ENCODE data around the gene ENO2. TPM values are rescaled to one million over a fixed set of nuclear protein-coding genes. Genes with fewer than 3 reads are reported as not detected.

The ENO2 gene
- total and polyA plus RNA-seq, 11 donors: 4.6 to 30.9 (median 11.6) TPM

DNA sequence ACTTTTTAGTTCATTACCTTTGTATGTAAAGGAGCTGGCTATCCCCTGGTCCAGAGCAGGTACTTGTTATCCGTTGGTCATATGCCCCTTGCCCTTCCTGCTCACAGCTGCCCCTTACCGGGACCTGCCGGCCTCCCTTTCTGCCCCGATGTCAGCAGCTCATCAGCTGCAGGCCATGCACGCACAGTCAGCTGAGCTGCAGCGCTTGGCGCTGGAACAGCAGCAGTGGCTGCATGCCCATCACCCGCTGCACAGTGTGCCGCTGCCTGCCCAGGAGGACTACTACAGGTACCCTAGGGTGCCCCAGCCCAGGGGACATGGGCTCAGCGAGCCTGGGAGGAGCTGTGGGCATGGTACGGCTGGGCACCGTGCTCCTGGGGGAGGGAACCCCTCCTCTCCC is 26.9 kb downstream of the ENO2 start:
- ATAC-seq: no peak
- no peaks in the 10 kb centered on the region for H3K9me3 ChIP-seq
- peaks cover 3 to 70% (median 48%) of the 10 kb centered on the region in 12 donors for H3K4me1 ChIP-seq
- TF ChIP-seq, protein P1, sequence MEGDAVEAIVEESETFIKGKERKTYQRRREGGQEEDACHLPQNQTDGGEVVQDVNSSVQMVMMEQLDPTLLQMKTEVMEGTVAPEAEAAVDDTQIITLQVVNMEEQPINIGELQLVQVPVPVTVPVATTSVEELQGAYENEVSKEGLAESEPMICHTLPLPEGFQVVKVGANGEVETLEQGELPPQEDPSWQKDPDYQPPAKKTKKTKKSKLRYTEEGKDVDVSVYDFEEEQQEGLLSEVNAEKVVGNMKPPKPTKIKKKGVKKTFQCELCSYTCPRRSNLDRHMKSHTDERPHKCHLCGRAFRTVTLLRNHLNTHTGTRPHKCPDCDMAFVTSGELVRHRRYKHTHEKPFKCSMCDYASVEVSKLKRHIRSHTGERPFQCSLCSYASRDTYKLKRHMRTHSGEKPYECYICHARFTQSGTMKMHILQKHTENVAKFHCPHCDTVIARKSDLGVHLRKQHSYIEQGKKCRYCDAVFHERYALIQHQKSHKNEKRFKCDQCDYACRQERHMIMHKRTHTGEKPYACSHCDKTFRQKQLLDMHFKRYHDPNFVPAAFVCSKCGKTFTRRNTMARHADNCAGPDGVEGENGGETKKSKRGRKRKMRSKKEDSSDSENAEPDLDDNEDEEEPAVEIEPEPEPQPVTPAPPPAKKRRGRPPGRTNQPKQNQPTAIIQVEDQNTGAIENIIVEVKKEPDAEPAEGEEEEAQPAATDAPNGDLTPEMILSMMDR (IDR thresholded peaks at IDR 0.05): no peak
- TF ChIP-seq POLR2A (IDR thresholded peaks at IDR 0.05): no peak
- peak overlapping the region in 6 of 12 donors; percentile 0 to 96 (median 32) for H3K27ac ChIP-seq
- no peaks in the 10 kb centered on the region for H3K27me3 ChIP-seq
- intact Hi-C loops (cut with DNase I): loop anchor here in 5 of 10 donors (5.0 to 10.0 kb wide), 4 partner anchors 151 to 166 kb away; partner anchors contain the start of genes C1R (in 4 of the 5) and C1RL (in 2 of the 5)
- peak in 1 of 5 donors; percentile 61 for DNase-seq
- H3K4me3 ChIP-seq: no peak overlapping the region
- peaks cover 0 to 43% (median 28%) of the 10 kb centered on the region in 9 donors for H3K36me3 ChIP-seq
- WGBS, 4 donors: 65 to 78% (median 68%) methylated on average over 10 to 12 of the region's 12 CpGs

DNA sequence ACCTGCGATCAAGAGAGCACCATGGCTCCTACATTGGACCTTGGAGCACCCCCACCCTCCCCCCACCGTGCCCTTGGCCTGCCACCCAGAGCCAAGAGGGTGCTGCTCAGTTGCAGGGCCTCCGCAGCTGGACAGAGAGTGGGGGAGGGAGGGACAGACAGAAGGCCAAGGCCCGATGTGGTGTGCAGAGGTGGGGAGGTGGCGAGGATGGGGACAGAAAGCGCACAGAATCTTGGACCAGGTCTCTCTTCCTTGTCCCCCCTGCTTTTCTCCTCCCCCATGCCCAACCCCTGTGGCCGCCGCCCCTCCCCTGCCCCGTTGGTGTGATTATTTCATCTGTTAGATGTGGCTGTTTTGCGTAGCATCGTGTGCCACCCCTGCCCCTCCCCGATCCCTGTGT is 27.4 kb downstream of the ENO2 start:
- no peak overlapping the region for H3K4me3 ChIP-seq
- no peak for TF ChIP-seq POLR2A (IDR thresholded peaks at IDR 0.05)
- TF ChIP-seq, protein P1 (IDR thresholded peaks at IDR 0.05): no peak
- H3K27ac ChIP-seq: peak overlapping the region in 6 of 12 donors; percentile 0 to 96 (median 32)
- no peaks in the 10 kb centered on the region for H3K27me3 ChIP-seq
- peak in 1 of 5 donors; percentile 55 for DNase-seq
- peaks cover 3 to 73% (median 52%) of the 10 kb centered on the region in 12 donors for H3K4me1 ChIP-seq
- H3K9me3 ChIP-seq: no peaks in the 10 kb centered on the region
- no peak for ATAC-seq
- intact Hi-C loops (cut with DNase I): loop anchor here in 5 of 10 donors (5.0 to 10.0 kb wide), 4 partner anchors 151 to 166 kb away; partner anchors contain the start of genes C1R (in 4 of the 5) and C1RL (in 2 of the 5)
- WGBS, 4 donors: 77 to 82% (median 80%) methylated on average over 12 of the region's 12 CpGs
- H3K36me3 ChIP-seq: peaks cover 0 to 48% (median 33%) of the 10 kb centered on the region in 9 donors

DNA sequence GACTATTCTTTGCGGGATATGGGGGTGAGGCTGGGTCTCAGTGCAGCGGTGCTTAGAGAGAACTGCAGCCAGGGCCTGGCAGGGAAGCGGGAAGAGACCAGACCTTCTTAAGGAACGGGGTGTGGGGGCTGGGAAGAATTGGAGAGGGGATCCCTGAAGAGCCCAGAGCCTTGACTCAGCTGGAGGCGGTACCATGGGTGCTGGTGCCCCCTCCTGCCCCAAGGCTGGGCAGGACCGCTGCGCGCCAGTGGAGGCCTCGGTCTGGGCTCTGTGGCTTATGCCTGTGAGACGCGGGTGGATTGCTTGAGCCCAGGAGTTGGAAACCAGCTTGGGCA is 27.9 kb downstream of the ENO2 start:
- Histone ChIP-seq H3K4me1 (peaks cover 3 to 70% (median 46%) of the 10 kb centered on the region in 12 donors), H3K27ac (peak overlapping the region in 9 of 12 donors; percentile 96 to 99 (median 98))
- 87 to 95% (median 93%) methylated on average over 8 to 11 of the region's 11 CpGs for WGBS, 4 donors

GRCh38 chr12:6943389-6943721 is 29.0 kb downstream of the ENO2 start:
- Histone ChIP-seq H3K27me3 (no peaks in the 10 kb centered on the region), H3K36me3 (peaks cover 0 to 49% (median 35%) of the 10 kb centered on the region in 9 donors), H3K27ac (peak overlapping the region; percentile 91 to 100 (median 98)), H3K4me3 (peak overlapping the region in 11 of 12 donors; percentile 52 to 86 (median 77)), H3K9me3 (no peaks in the 10 kb centered on the region), H3K4me1 (peaks cover 1 to 64% (median 40%) of the 10 kb centered on the region in 12 donors)
- DNase-seq: peak; percentile 77 to 89 (median 88)
- intact Hi-C loops (cut with DNase I): loop anchor here in 5 of 10 donors (5.0 to 10.0 kb wide), 4 partner anchors 149 to 164 kb away; partner anchors contain the start of genes C1R (in 4 of the 5) and C1RL (in 2 of the 5)
- WGBS, 4 donors: 0 to 1% (median 1%) methylated on average over 13 of the region's 13 CpGs
- TF ChIP-seq, protein P1 (IDR thresholded peaks at IDR 0.05): no peak
- TF ChIP-seq POLR2A (IDR thresholded peaks at IDR 0.05): peak in 1 of 2 donors; percentile 57
- peak; percentile 46 to 71 (median 56) for ATAC-seq

More for the DNA sequence above, 27.9 kb downstream of the ENO2 start:
- Histone ChIP-seq H3K27me3 (no peaks in the 10 kb centered on the region), H3K4me3 (no peak overlapping the region), H3K9me3 (no peaks in the 10 kb centered on the region), H3K36me3 (peaks cover 0 to 49% (median 35%) of the 10 kb centered on the region in 9 donors)
- intact Hi-C loops (cut with DNase I): loop anchor here in 5 of 10 donors (5.0 to 10.0 kb wide), 4 partner anchors 150 to 165 kb away; partner anchors contain the start of genes C1R (in 4 of the 5) and C1RL (in 2 of the 5)
- DNase-seq (peak in 1 of 5 donors; percentile 60), ATAC-seq (no peak)
- TF ChIP-seq, protein P1 (IDR thresholded peaks at IDR 0.05): no peak
- TF ChIP-seq POLR2A (IDR thresholded peaks at IDR 0.05): no peak
